ENCODE data around the gene TIMM17B.
A peak's percentile ranks its signal among the peaks of the same experiment; 100 is the strongest.

Gene TIMM17B

DNA sequence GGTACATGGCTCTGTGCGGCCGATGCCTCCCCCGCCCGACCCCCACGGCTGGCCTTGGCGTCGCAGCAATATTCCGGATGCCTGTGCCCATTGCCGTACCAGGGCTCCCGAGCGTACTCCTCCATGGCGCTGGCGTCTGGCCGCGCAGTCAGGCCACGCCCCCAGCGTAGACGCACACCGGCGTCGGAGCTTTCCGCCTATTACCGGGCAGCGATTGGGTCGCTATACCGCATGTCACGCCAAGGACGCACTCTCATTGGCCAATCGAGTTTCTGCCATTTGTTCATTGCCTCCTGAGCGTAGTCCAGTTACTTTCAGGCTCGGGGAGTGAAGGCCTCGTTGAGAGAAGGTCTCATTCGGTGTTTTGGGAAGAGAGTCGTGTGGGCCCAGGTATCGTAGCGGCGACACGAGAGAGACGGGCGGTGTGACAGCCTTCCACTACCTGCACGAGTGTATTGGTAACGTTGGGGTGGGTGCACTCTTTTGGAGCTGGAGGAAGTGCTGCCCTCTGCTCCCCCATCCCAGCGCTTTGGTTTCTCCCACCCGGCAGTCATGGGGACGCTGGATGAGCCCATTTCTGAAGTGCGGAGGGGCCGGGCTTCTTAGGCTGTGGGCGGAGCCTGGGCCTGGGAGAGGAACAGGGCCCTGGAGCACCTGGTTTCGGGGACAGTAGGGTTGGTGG lies at the start of gene TIMM17B, which contains the start of gene PQBP1:
Gene TIMM17B (minus strand): TSS at position 144 of the 682 bp plus-strand sequence. CDS start 19 bp downstream, at position 125.
Gene PQBP1 (plus strand): TSS at position 306 of the 682 bp plus-strand sequence. CDS start 580 bp downstream, outside the sequence.
- peak in 13 of 14 donors; percentile 54 to 94 (median 88) for DNase-seq

DNA sequence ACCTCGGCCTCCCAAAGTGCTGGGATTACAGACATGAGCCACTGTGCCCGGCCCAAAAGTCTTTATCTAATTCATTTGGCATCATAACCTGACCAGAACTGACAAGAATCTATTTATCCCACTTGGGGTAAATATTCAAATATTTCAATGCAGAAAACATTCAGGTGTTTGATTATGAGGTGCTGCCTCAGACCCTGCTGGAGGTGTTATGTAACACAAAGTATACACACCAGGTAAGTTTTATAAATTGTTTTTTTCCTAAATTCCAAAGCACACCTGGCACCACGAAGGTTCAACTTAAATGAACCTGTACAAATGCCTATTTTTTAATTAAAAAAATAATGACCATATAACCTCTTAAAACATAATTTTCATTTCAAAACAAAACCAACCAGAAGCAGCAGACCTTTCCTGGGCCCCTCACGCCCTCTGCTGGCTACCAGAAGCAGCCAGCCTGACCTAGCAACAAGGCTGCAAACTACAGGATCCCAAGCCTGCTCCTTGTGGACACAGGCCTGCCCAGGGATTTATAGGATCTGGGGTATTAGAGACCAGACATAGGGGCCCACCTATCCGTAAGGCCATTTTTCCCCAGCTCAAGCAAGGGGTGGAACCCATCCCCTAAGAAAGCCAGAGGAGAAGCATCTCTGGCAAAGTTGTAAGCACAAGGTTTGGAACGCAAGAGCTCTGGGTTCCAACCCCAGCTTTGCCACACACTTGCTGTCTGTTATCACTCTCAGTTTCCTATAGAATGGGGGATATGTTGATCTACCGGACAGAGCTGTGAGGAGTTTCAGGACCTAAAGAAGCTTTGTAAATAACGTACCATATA lies 48.2 kb upstream of the TIMM17B start:
- DNase-seq = peak in 5 of 14 donors; percentile 2 to 34 (median 5)

DNA sequence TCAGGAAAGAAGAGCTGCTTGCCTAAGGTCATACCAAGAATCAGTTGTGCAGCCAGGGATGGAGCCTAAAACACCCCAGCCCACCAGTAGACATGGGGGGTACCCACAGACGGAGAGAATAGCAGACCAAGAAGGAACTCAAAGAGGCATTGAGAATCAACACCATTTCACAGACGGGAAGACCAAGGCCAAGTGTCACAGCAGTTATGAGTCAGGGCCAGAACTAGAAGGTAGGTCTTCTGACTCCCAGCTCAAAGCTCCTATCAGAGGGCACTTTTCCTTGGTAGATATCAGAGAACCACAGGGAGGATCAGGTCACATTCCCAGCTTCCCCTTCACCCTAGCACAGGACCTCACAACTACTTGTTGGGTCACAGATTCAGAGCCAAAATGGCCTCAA lies 45.3 kb upstream of the TIMM17B start:
- no peak for DNase-seq

DNA sequence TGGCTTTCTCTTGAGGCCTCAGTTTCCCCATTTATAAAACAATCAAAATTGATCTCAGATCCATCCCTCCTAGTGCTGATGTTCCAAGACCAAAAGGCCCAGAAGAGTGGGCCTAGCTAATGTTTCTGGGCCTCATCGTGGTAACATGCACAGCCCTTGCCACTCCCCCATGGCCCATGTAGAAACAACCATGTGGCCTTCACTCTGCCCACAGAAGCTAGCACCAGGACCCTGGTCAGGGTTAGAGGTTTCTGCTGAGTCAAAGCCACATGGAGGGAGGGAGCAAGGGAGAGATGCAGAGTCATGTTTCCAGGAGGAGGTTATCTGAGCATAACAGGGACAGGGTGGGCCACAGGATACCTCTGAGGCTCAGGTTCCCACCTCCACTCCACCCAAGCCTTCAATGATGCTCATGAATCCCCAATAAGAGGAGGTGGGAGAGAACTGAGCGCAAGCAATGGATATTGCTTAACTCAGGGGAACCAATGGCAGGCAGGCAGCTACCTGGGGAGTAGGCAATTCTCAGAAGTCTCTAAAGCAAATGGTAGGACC lies 42.9 kb upstream of the TIMM17B start:
- no peak for DNase-seq

DNA sequence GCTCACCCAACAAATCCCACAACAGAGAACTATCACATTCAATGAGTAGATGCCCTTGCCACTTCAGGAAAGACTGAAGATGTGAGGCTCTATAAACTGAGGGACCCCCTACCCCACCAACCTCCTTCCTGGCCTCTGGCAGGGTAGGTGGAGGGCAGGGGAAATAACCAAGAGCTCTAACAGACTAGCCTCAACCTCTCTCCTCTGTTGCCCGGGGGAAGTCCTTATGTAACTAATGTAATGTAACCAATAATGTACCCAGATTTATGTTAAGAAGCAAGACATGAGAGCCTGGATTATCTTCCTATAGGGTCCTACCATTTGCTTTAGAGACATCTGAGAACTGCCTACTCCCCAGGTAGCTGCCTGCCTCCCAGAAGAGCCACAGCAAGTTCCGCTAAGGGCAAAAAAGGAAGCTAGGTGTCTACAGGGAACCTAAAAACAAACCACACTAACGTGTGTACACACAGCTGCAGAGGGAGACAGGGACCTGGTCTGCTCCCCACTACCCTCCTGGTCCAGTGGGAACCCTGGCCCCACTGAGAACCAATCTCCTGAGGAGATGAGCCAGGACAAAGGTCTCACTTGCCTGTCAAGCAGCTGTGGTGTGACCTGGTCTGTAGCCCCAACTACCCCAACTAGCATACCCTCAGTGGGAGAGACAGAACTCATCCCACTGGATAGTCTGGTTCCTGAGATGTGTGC lies 42.1 kb upstream of the TIMM17B start:
- no peak for DNase-seq

DNA sequence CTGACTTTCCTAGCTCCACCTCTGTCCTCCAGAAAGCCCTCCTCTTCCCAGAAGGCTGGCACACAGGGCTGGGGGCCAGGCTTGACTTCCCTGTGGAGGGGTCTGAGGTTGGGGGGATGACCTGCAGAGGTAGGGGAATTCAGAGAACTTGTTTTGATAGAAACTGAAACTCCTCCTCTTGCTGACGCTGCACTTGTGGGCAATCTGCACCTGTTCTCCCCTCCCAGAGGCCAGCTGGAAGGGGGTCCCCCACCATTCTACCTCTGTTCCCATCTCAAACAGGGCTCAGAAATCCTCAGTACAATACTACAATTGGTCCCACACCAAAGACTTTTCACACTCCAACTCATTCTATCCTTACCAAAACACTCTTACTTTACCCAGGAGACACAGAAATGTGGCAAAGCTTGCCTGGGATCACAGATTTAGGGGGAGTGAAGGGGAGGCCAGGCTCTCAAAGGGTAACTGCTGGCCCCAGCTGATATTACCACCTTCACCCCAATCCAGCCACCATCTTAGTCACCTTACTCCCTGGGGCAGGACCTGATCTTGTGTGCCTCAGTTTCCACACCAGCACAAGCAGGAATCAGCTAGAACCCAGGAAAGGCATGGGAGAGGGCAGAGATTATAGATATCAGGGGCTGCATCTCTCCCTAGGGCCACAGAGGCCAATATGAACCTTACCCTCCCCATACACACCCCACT lies 41.3 kb upstream of the TIMM17B start:
- no peak for DNase-seq

DNA sequence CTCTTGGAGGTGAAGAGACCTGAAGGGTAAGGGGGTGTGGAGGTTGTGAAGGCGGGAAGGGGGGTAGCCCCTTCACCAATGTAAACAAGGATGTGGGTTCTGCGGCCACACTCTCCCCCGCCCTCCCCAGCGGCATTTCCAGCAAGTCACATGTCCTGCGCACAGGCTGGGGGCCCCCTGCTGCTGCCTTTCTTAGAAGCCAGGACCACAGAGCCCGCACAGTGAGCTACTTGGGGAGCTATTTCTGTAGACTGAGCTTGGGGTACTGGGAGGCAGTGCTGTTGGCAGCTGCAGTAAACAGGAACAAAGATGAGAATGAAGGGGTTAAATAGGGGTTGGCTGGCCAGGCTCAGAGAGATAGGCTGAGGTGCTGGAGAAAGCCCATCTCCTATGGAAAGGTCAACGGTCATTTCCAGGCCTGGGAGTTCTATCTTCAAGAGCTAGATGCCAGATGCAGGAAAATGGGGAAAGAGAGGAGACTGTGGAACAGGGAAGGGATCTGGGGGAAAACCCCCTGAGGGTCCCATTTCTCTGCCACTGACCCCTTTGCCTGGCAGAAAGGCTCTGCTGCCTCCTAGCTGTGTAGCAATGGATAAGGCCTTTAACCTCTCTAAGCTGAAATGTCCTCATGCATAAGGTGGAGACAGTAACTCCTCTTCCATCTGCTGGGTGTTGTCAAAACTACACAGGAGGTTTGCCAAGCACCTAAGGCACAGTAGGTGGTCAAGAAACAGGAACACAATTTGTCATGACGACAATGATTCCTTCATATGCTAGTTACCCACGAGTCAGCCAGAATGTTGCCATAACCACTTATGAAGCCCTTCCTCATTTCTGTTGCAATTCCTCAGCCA lies 39.7 kb upstream of the TIMM17B start:
- DNase-seq = peak in 7 of 14 donors; percentile 3 to 46 (median 11)

DNA sequence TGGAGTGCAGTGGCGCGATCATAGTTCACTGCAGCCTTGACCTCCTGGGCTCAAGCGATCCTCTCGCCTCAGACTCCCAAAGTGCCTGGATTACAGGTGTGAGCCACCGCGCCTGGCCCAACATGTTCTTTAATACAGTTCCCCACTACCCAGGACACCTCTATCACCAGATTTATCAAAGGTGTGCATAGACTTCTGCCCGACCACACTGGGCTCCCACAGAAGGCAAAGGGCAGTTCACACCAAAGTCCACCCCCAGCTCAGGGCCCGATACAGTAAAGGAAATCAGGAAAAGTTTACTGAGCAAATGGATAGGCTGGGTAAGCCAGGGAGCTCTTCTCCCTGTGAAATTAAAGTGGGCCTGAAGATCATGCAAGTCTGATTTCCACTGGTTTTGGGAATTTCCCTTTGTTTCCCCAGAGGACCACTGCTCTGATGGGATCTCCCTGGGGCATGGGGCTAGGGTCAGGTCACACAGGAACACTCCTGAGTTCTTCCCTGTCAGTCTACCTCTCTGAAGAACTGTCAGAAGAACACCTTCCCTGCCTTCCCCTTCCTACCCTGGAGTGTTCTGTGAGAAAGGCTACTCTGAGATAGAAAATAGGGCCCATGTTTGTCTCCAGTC lies 39.0 kb upstream of the TIMM17B start:
- DNase-seq = no peak

DNA sequence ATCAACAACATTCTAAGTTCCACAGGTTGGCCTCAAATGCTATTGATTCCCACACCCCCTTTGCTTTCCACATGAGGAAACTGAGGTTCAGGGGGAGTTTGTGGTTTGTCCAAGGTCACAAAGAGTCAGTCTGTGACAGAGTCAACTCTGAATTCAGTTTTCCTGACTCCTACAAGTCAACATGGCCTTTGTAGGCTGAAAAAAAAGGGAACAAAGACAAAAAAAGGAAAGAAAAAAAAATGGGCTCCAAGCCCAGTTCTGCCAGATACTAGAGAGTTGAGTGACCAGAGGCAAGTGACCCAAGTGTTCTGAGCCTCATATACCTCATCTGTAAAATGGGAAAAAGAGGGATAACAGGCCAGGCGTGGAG lies 37.7 kb upstream of the TIMM17B start:
- no peak for DNase-seq

DNA sequence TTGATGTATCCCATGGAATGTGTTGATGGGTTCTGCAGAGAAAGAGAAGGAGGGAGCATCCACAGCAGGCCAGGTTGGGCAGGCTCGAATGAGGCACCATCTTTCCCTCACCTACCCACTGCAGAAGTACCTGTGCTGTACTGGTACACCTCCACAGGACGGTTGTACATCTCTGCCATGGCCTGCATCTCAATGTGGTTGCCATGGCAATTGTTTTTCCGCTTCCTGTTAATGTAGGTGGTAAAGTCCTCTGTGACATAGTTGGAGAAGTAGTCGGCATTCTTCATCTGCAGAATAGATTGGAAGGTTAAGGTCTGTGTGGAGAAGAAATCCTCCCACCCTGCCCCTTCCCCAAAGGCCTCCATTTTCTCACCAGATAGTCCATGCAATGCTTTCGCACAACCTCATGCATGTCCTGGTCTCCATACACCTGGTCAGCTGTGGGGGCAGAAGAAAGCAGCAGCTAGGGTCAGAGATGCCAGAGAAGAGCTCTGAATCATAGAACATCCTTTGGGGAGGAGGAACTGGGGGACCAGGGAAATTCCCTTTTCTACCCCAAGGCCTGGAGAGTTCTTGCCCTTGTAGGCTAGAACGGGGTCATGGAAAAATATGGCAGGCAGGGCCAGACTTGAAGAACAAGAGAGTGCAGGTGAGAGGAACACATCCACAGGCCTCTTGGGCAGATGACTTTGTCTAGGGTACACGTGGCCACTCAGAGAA lies 37.2 kb upstream of the TIMM17B start:
- DNase-seq = no peak

DNA sequence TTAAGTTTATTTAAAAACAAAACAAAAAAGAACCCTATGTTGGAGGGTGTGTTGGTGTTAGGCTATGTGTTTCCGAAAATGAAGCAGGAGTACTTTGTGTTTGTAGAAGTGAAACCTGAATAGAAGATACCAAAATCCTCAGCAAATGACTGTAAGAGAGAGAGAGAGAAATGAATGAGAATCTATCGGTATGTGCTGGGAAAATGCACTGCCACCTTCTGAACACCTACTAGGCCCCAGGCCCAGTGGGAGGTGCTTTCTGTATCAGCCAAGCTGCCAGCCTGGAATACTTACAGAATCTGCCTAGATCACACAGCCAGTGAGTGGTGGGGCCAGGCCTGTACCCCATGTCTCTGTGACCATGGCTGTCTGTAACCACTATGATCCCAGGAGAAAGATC lies 36.2 kb upstream of the TIMM17B start:
- DNase-seq = no peak

DNA sequence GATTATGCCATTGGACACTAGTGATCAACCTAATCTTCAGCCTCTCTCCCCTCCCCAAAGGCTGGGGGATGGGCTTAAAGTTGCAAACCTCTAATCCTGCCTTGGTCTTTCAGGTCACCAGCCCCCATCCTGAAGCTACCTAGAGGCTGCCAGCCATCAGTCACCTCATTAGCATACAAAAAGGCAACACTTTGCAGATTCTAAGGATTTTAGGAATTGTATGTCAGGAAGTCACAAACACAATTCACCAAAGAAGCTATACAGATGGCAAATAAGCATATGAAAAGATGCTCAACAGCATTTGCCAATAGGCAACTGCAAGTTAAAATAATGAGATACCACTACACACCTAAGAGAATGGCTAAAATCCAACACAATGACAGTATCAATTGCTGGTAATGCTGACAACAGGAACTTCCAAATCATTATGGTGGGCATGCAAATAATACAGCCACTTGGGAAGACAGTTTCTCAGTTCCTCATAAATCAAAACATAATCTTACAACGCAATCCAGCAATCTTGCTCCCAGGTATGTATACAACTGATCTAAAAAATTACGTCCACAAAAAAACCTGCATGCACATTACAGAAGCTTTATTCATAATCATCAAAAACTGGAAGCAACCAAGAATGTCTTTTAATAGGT lies 30.3 kb upstream of the TIMM17B start:
- DNase-seq = no peak

DNA sequence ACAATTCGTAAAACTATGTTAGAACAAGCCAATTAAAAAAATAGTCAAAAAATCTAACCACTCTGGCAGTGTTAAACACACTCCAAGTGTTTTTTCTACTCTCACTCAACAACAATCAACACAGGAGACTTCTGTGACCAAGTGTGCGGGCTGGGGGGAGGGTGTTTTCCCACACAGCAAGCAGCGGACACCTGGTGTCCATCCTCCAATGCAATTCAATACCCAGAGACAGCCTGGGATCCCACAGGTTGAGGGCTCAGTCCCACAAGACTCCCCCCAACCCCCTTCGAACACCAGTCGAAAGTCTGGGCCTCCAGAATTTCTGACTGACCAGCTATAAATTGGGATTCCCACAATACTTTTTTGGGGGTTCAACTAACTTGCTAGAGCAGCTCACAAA lies 29.6 kb upstream of the TIMM17B start:
- DNase-seq = no peak

DNA sequence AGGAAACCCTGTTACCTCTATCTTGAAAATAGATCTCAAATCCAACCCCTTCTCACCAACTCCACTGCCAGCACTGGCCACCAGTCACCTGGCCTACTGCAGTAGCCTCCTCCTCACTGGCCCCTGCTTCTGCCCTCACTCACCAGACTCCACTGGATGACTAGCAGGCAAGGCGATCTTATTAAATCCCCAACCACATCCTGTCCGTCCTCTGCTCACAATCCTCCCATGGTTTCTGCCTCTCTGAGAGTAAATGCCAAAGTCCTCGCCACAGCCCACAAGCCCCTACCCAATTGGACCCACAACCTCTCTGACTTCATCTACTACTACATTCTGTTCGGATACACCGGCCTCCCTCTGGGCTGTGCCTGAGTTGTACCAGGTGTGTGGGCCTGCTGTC lies 26.7 kb upstream of the TIMM17B start:
- no peak for DNase-seq

DNA sequence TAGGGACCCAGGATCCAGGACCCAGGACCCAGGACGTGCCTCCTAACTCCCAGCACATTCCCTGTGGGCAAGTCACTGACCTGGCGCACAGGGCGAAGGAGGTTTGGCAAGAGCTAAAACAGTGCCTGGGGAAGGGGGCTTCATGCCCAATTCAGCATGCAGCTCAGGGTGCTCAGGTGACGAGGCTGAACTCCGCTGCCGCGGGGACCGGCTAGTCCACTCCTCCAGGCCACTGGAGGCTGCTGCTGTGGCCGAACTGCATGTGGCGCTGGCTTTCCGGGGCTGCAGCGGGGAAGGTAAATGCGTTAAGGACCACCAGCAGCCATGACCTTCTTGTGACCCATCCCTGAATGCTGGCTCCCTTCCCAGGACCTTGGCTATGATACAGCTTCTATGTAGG lies 26.2 kb upstream of the TIMM17B start:
- no peak for DNase-seq

DNA sequence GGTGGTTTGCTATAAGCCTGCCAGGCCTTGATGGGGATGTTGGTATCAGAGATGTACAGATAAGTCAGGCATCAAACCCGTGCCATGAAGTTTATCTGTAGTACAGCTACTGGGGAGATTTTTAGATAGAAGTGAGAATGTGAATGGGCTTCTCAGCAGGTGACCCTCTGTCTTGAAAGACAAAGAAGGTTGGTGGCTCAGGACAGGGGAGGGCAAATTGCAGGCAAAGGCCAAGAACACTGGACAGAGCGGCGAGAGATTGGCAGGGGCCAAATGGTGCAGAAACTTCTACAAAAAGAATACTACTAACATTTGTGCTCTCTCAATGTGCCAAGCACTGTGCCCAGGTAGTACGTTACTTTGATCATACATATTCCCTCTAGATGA lies 23.1 kb upstream of the TIMM17B start:
- no peak for DNase-seq

DNA sequence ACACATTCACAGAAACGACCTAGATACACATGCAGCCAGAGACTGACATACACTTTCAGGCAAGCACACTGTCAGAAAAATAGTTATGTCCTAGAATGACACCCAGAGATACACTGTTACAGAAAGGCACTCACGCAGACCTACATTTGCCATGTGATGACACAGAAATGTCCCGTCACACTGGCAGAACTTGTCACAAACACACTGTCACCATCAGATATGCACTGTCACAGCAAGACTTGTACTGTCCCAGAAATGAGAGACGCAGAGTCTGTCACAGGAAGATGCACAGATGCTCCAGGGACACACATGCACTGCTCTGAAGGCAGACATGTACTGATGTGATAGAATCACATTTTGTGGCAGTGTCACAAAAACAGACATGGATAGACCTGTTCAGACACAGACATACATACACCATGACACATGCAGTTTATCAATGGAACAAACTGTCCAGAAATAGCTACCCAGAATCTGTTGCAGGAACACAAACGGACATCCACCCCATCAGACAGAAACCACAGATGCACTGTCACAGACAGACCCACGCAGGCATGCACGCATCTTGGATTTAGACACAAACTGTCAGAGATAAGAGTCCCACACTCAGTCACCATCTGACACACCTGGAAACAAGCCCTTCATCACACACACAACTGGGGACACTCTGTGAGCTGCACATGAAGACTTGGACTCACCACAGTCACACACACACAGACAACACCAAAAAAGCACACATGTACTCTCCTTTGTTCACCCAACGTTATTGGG lies 22.6 kb upstream of the TIMM17B start:
- peak in 1 of 14 donors; percentile 6 for DNase-seq

DNA sequence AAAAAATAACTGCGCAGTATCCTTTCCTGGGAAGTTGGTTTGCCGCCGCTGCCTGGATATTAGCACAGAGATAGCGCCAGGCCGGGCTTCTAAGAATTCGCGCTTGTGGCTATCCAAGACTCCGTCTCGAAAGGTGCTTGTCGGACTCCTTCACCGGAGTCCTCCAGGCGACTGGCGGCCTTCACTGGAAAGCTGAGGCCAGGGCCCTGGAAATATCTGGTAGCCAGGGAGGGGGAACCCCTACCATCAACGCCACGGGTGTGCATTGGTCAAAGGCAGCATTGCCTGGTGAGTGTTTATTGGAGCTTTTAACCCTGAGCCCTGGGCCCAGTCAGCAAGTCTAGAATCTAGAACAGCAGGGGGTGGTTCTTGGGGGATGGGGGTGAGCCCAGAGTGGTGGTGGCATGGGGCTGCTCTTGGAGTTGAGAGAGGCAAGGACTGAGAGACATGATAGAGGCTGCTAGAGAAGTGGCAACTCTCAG lies 21.8 kb upstream of the TIMM17B start:
- peak in 1 of 14 donors; percentile 42 for DNase-seq

All from C1 segment of cervical spinal cord (tissue), 14 donors.